Endothelial cell of umbilical vein (primary cell): ENCODE results near the gene TXNL4B. TPM values are rescaled to one million over a fixed set of nuclear protein-coding genes. Genes with fewer than 3 reads are reported as not detected.

Source experiments
- BruUV-seq: library from RNA; stranded (reverse); fragments of 400-500 nt; replicated peaks from 2 replicates; lab custom pipeline; 2021; lab: Mats Ljungman, UMichigan
- CTCF ChIA-PET: fragments of 300-600, 350-600 bp; sonication (Branson Sonifier 250); formaldehyde crosslinking; loops from one replicate; lab custom pipeline; 2021; ENCODE audit warnings: antibody characterized with exemption, inconsistent platforms; lab: Charles Lee
- POLR2A ChIA-PET: fragments of 300-600, 350-600 bp; sonication (Branson Sonifier 250); formaldehyde crosslinking; loops from one replicate; lab custom pipeline; 2021; ENCODE audit warnings: antibody characterized with exemption, inconsistent platforms; lab: Charles Lee
- DNase-seq: peaks from one replicate; pipeline ENCODE4 v3.0.0-alpha.2; 2011; ENCODE audit warnings: low read depth, low spot score
- FAIRE-seq: peaks from 2 replicates; lab custom pipeline; 2011; peaks lifted over from hg19 to GRCh38; lab: Jason Lieb, UNC
- H2AFZ ChIP-seq: 2 replicates; pipeline ENCODE4 v1.6.0; 2012; ENCODE audit warnings: low read depth, low read length, control low read depth, inconsistent platforms
- H3K27ac ChIP-seq: 2 replicates; pipeline ENCODE4 v1.5.1; 2011; ENCODE audit warnings: low read depth, mild to moderate bottlenecking, control low read depth, low read length, moderate library complexity; ENCODE audit not compliant: insufficient read depth
- H3K27me3 ChIP-seq, 2 experiments: 2 replicates each; pipeline versions ENCODE4 v1.6.0 to v1.6.1; 2011; ENCODE audit warnings: low read length in 2 of 2, mixed read lengths in 1 of 2; ENCODE audit not compliant: control insufficient read depth in 2 of 2, insufficient read depth in 2 of 2
- H3K36me3 ChIP-seq, 2 experiments: 2 replicates in 1 of 2; 3 replicates in 1 of 2; pipeline ENCODE4 v1.5.1; 2011; ENCODE audit warnings: low read length in 2 of 2, mild to moderate bottlenecking in 1 of 2, moderate library complexity in 1 of 2; ENCODE audit not compliant: control insufficient read depth in 2 of 2, insufficient read depth in 2 of 2; ENCODE audit errors: extremely low read depth in 1 of 2
- H3K4me1 ChIP-seq: 3 replicates; pipeline ENCODE4 v1.5.1; 2011; ENCODE audit warnings: mild to moderate bottlenecking, low read length; ENCODE audit not compliant: control insufficient read depth, insufficient read depth; ENCODE audit errors: extremely low read depth
- H3K4me2 ChIP-seq: 2 replicates; pipeline ENCODE4 v1.6.1; 2011; ENCODE audit warnings: low read length, control low read depth, mixed read lengths; ENCODE audit not compliant: insufficient read depth
- H3K4me3 ChIP-seq, 3 experiments: fragments of 200-600 bp in 1 of 3; sonication (generic), shearing (Covaris generic) in 1 of 3; replicated peaks in 1 of 3; 2 replicates each; pipeline ENCODE4 v1.5.1; 2011 to 2016; ENCODE audit warnings: control low read depth in 3 of 3, low read length in 3 of 3, mild to moderate bottlenecking in 2 of 3, inconsistent platforms in 1 of 3, low read depth in 1 of 3, moderate library complexity in 1 of 3; ENCODE audit not compliant: insufficient read depth in 1 of 3
- H3K79me2 ChIP-seq: 2 replicates; pipeline ENCODE4 v1.6.0; 2012; ENCODE audit warnings: low read length, inconsistent platforms; ENCODE audit not compliant: control insufficient read depth, insufficient read depth
- H3K9ac ChIP-seq: replicated peaks from 2 replicates; pipeline ENCODE3; 2011; ENCODE audit warnings: low read length, control low read depth; ENCODE audit not compliant: insufficient read depth; ENCODE audit errors: extremely low read depth
- H3K9me1 ChIP-seq: replicated peaks from 3 replicates; pipeline ENCODE4 v1.6.0; 2011; ENCODE audit warnings: mild to moderate bottlenecking, low read length; ENCODE audit not compliant: control insufficient read depth, insufficient read depth; ENCODE audit errors: extremely low read depth
- H3K9me3 ChIP-seq: replicated peaks from 2 replicates; pipeline ENCODE4 v1.5.1; 2012; ENCODE audit warnings: low read length, inconsistent platforms; ENCODE audit not compliant: control insufficient read depth, insufficient read depth
- H4K20me1 ChIP-seq: replicated peaks from 2 replicates; pipeline ENCODE3; 2011; ENCODE audit warnings: mild to moderate bottlenecking, low read length; ENCODE audit not compliant: control insufficient read depth, insufficient read depth; ENCODE audit errors: extremely low read depth
- CTCF ChIP-seq, 2 donors: IDR thresholded peaks; 1 replicate in 1 of 2; 2 replicates in 1 of 2; pipeline ENCODE4 v1.5.1; 2011; ENCODE audit warnings: low read length in 2 of 2, mild to moderate bottlenecking in 2 of 2, moderate library complexity in 2 of 2, control low read depth in 1 of 2, inconsistent platforms in 1 of 2, low read depth in 1 of 2; ENCODE audit not compliant: insufficient read depth in 1 of 2; ENCODE audit errors: extremely low read depth in 1 of 2
- EZH2 ChIP-seq: IDR thresholded peaks from 2 replicates; pipeline ENCODE4 v1.6.1; 2012; ENCODE audit warnings: borderline replicate concordance, low read depth, mild to moderate bottlenecking, moderate library complexity, low read length, inconsistent platforms; ENCODE audit not compliant: severe bottlenecking
- FOS ChIP-seq: IDR thresholded peaks from 2 replicates; pipeline ENCODE4 v1.6.1; 2011; ENCODE audit warnings: mild to moderate bottlenecking, low read length, moderate library complexity, borderline replicate concordance; ENCODE audit not compliant: insufficient read depth
- GATA2 ChIP-seq: IDR thresholded peaks from 2 replicates; pipeline ENCODE4 v1.7.0; 2011; ENCODE audit warnings: low read depth, mild to moderate bottlenecking, moderate library complexity, mixed read lengths, low read length; ENCODE audit not compliant: insufficient read length, insufficient read depth
- JUN ChIP-seq: IDR thresholded peaks from 2 replicates; pipeline ENCODE4 v1.6.1; 2011; ENCODE audit warnings: borderline replicate concordance, low read depth; ENCODE audit not compliant: insufficient read length, insufficient read depth
- MYC ChIP-seq: IDR thresholded peaks from one replicate; pipeline ENCODE4 v1.6.1; 2011; ENCODE audit warnings: mild to moderate bottlenecking, low read depth, low read length
- POLR2A ChIP-seq: IDR thresholded peaks from 2 replicates; pipeline ENCODE4 v1.6.1; 2012; ENCODE audit warnings: low read depth, mild to moderate bottlenecking, control low read depth, low read length
- POLR2AphosphoS5 ChIP-seq: IDR thresholded peaks from 2 replicates; pipeline ENCODE4 v1.6.1; 2012; ENCODE audit warnings: low read depth, mild to moderate bottlenecking, control low read depth, low read length, moderate library complexity; ENCODE audit not compliant: insufficient read depth
- dilution Hi-C: fragments of 300-500 bp; cut with MboI; formaldehyde crosslinking; loops from one replicate; pipeline ENCODE4 v1.15.0; 2019; ENCODE audit warnings: low sequenced_read_pairs; ENCODE audit not compliant: extremely low pct_ligation_motif_present
- intact Hi-C: fragments of 100-400 bp; cut with micrococcal nuclease; formaldehyde crosslinking; loops from one replicate; pipeline ENCODE4 v1.10.0; 2022
- polyA plus RNA-seq, 4 experiments: library from polyadenylated mRNA; depleted of rRNA in 3 of 4; stranded (reverse) in 3 of 4; unstranded in 1 of 4; fragments of >200 nt; gene quantifications; 2 replicates each; pipeline versions ENCODE4 v1.2.1 to v1.2.3, GENCODE V29; 2011 to 2012; ENCODE audit warnings: missing spikeins in 1 of 4
- total RNA-seq: library from RNA; stranded (reverse); gene quantifications from 2 replicates; pipeline ENCODE4 v1.2.3, GENCODE V29; 2021
- TF ChIP-seq, protein P1 (sequence below): IDR thresholded peaks from 2 replicates; pipeline ENCODE4 v1.6.1; 2011; ENCODE audit not compliant: insufficient read depth, insufficient read length

The TXNL4B gene
- total and polyA plus RNA-seq, 2 donors (not counting 3 experiments of a cell fraction or from before 2014, with no cell fraction given), result 10.0 to 12.7 TPM

- no peaks in the 10 kb centered on the region for H4K20me1 ChIP-seq
- BruUV-seq, result no TSS peak
- H3K9ac ChIP-seq, result no peak overlapping the region
- H3K79me2 ChIP-seq, result no peaks in the 10 kb centered on the region
- DNase-seq (peak; percentile 57), FAIRE-seq (no peak)
- no peaks in the 10 kb centered on the region for H3K27me3 ChIP-seq
- no peaks in the 10 kb centered on the region for H3K36me3 ChIP-seq
- ChIA-PET POLR2A (no interaction called here), CTCF (no interaction called here)
- H3K4me2 ChIP-seq, result no peak overlapping the region
- intact Hi-C loops (no loop called here), dilution Hi-C loops (no loop called here)
- TF ChIP-seq JUN (no peak), GATA2 (no peak), MYC (no peak), POLR2AphosphoS5 (no peak), CTCF (IDR thresholded peaks at IDR 0.05; ENCODE audit: extremely low read depth in 1 of 2, insufficient read depth in 1 of 2, low read depth in 1 of 2, low read length in 2 of 2) (no peak), FOS (no peak), EZH2 (no peak), POLR2A (no peak)
- TF ChIP-seq, protein P1, sequence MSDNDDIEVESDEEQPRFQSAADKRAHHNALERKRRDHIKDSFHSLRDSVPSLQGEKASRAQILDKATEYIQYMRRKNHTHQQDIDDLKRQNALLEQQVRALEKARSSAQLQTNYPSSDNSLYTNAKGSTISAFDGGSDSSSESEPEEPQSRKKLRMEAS, result no peak
- no peaks in the 10 kb centered on the region for H3K9me3 ChIP-seq
- no peak overlapping the region for H3K27ac ChIP-seq
- no peaks in the 10 kb centered on the region for H3K4me1 ChIP-seq
- H3K9me1 ChIP-seq, result no peaks in the 10 kb centered on the region
- no peak overlapping the region for H3K4me3 ChIP-seq
- no peak overlapping the region for H2AFZ ChIP-seq
These were observed 51.2 kb downstream of the TXNL4B start for GRCh38 chr16:72042157-72042660.
